Osteoblast (primary cell): Measurements from ENCODE around the gene COBLL1. TPM values are rescaled to one million over a fixed set of nuclear protein-coding genes. Genes with fewer than 3 reads are reported as not detected.

ENCODE experiments used
- DNase-seq: peaks from one replicate; pipeline ENCODE4 v3.0.0; 2011; ENCODE audit warnings: low spot score, mixed read lengths; ENCODE audit not compliant: insufficient read length; ENCODE audit errors: missing footprints
- H2AFZ ChIP-seq: 2 replicates; pipeline ENCODE4 v1.6.0; 2011; ENCODE audit warnings: mild to moderate bottlenecking, low read length
- H3K27ac ChIP-seq: 2 replicates; pipeline ENCODE4 v1.5.1; 2011; ENCODE audit warnings: mild to moderate bottlenecking, low read depth, low read length, moderate library complexity
- H3K27me3 ChIP-seq: 2 replicates; pipeline ENCODE4 v1.6.0; 2012; ENCODE audit warnings: mild to moderate bottlenecking, control low read depth, inconsistent platforms, low read length, moderate library complexity; ENCODE audit not compliant: insufficient read depth
- H3K36me3 ChIP-seq: 2 replicates; pipeline ENCODE4 v1.5.1; 2011; ENCODE audit warnings: mild to moderate bottlenecking, low read length, control low read depth, moderate library complexity; ENCODE audit not compliant: insufficient read depth
- H3K4me1 ChIP-seq: 2 replicates; pipeline ENCODE4 v1.5.1; 2011; ENCODE audit warnings: mild to moderate bottlenecking, low read length, control low read depth, moderate library complexity; ENCODE audit not compliant: insufficient read depth
- H3K4me2 ChIP-seq: 2 replicates; pipeline ENCODE4 v1.6.0; 2011; ENCODE audit warnings: mild to moderate bottlenecking, low read length; ENCODE audit not compliant: insufficient read depth
- H3K4me3 ChIP-seq: fragments of 200-600 bp; sonication (generic); 3 replicates; pipeline ENCODE4 v1.5.1; 2012; ENCODE audit warnings: mild to moderate bottlenecking, low read length, inconsistent platforms; ENCODE audit not compliant: insufficient read depth
- H3K79me2 ChIP-seq: 2 replicates; pipeline ENCODE4 v1.6.0; 2012; ENCODE audit warnings: mild to moderate bottlenecking, low read length, control low read depth, inconsistent platforms; ENCODE audit not compliant: insufficient read depth
- H3K9me3 ChIP-seq: 2 replicates; pipeline ENCODE4 v1.5.1; 2011; ENCODE audit warnings: low read depth, low read length, control low read depth
- H4K20me1 ChIP-seq: 2 replicates; pipeline ENCODE4 v1.6.0; 2012; ENCODE audit warnings: mild to moderate bottlenecking, low read length, control low read depth; ENCODE audit not compliant: insufficient read depth
- CTCF ChIP-seq: IDR thresholded peaks from 2 replicates; pipeline ENCODE4 v1.5.1; 2011; ENCODE audit warnings: mild to moderate bottlenecking, low read depth, low read length, moderate library complexity; ENCODE audit errors: extremely low read depth
- total RNA-seq: library from RNA; depleted of rRNA; stranded (reverse); fragments of >200 nt; gene quantifications from 2 replicates; pipeline ENCODE4 v1.2.3, GENCODE V29; 2012

Gene COBLL1
- total RNA-seq, 1 donor: 10.9 TPM

GRCh38 chr2:164796999-164797398 is 44.6 kb downstream of the COBLL1 start:
- H3K79me2 ChIP-seq: no peaks in the 10 kb centered on the region
- H2AFZ ChIP-seq: no peak overlapping the region
- TF ChIP-seq CTCF: no peak
- H3K36me3 ChIP-seq: no peaks in the 10 kb centered on the region
- peaks cover 17% of the 10 kb centered on the region for H3K4me1 ChIP-seq
- no peak overlapping the region for H3K27ac ChIP-seq
- H3K4me3 ChIP-seq: no peak overlapping the region
- H3K4me2 ChIP-seq: no peak overlapping the region
- no peaks in the 10 kb centered on the region for H3K27me3 ChIP-seq
- DNase-seq: no peak
- no peaks in the 10 kb centered on the region for H4K20me1 ChIP-seq
- H3K9me3 ChIP-seq: no peaks in the 10 kb centered on the region

- no peak overlapping the region for H3K4me2 ChIP-seq
- TF ChIP-seq CTCF: no peak
- no peaks in the 10 kb centered on the region for H3K36me3 ChIP-seq
- no peaks in the 10 kb centered on the region for H3K79me2 ChIP-seq
- H3K27me3 ChIP-seq: no peaks in the 10 kb centered on the region
- no peaks in the 10 kb centered on the region for H3K9me3 ChIP-seq
- no peak overlapping the region for H3K4me3 ChIP-seq
- no peak for DNase-seq
- H3K27ac ChIP-seq: no peak overlapping the region
- peaks cover 17% of the 10 kb centered on the region for H3K4me1 ChIP-seq
- peak overlapping the region; percentile 26 for H2AFZ ChIP-seq
- H4K20me1 ChIP-seq: no peaks in the 10 kb centered on the region
Observed at GRCh38 chr2:164794432-164795231, 47.0 kb downstream of the COBLL1 start.

GRCh38 chr2:164794016-164794415 is 47.6 kb downstream of the COBLL1 start:
- no peak for DNase-seq
- no peak for TF ChIP-seq CTCF
- H2AFZ ChIP-seq: no peak overlapping the region
- no peaks in the 10 kb centered on the region for H4K20me1 ChIP-seq
- peaks cover 17% of the 10 kb centered on the region for H3K4me1 ChIP-seq
- no peaks in the 10 kb centered on the region for H3K36me3 ChIP-seq
- H3K79me2 ChIP-seq: no peaks in the 10 kb centered on the region
- H3K27me3 ChIP-seq: no peaks in the 10 kb centered on the region
- H3K27ac ChIP-seq: no peak overlapping the region
- H3K4me2 ChIP-seq: no peak overlapping the region
- no peak overlapping the region for H3K4me3 ChIP-seq
- H3K9me3 ChIP-seq: no peaks in the 10 kb centered on the region

- H3K4me1 ChIP-seq: peaks cover 17% of the 10 kb centered on the region
- no peak overlapping the region for H3K4me2 ChIP-seq
- peak; percentile 31 for DNase-seq
- no peaks in the 10 kb centered on the region for H4K20me1 ChIP-seq
- TF ChIP-seq CTCF: no peak
- H2AFZ ChIP-seq: no peak overlapping the region
- H3K27me3 ChIP-seq: no peaks in the 10 kb centered on the region
- H3K4me3 ChIP-seq: no peak overlapping the region
- H3K36me3 ChIP-seq: no peaks in the 10 kb centered on the region
- no peaks in the 10 kb centered on the region for H3K79me2 ChIP-seq
- no peaks in the 10 kb centered on the region for H3K9me3 ChIP-seq
- H3K27ac ChIP-seq: peak overlapping the region; percentile 18
Observed at GRCh38 chr2:164793529-164793928, 48.1 kb downstream of the COBLL1 start.
